KMS-11 (cell line): Measurements from ENCODE around the gene SEC14L6.
"Not testable (repeated sequence)": the region's sequence is repeated elsewhere in the genome, so short reads cannot be mapped to it uniquely, and the experiment has no call there.

Source experiments
- H2AFZ ChIP-seq: fragments of 200-600 bp; sonication (generic); 2 replicates; pipeline ENCODE4 v1.6.1; 2016; ENCODE audit warnings: antibody characterized with exemption, mixed run types, low read depth
- H3K27ac ChIP-seq: fragments of 200-600 bp; sonication (generic); 2 replicates; pipeline ENCODE4 v1.6.1; 2016; ENCODE audit warnings: mild to moderate bottlenecking, mixed run types
- H3K27me3 ChIP-seq: fragments of 200-600 bp; sonication (generic); 2 replicates; pipeline ENCODE4 v1.6.1; 2017; ENCODE audit warnings: mild to moderate bottlenecking, low read depth, mixed run types, moderate library complexity; ENCODE audit not compliant: insufficient read depth
- H3K36me3 ChIP-seq: fragments of 200-600 bp; sonication (generic); 2 replicates; pipeline ENCODE4 v1.6.1; 2017; ENCODE audit warnings: mild to moderate bottlenecking, mixed run types; ENCODE audit not compliant: insufficient read depth
- H3K4me1 ChIP-seq: fragments of 200-600 bp; sonication (generic); 2 replicates; pipeline ENCODE4 v1.6.1; 2016; ENCODE audit warnings: mild to moderate bottlenecking, low read depth, mixed run types; ENCODE audit not compliant: poor library complexity, severe bottlenecking
- H3K4me2 ChIP-seq: fragments of 200-600 bp; sonication (generic); 2 replicates; pipeline ENCODE4 v1.7.0; 2016; ENCODE audit warnings: mild to moderate bottlenecking, mixed run types
- H3K4me3 ChIP-seq: fragments of 200-600 bp; sonication (generic); IDR thresholded peaks from 2 replicates; pipeline ENCODE4 v1.6.1; 2017; ENCODE audit warnings: low read depth, low read length, mixed read lengths; ENCODE audit not compliant: insufficient read depth
- H3K79me2 ChIP-seq: fragments of 200-600 bp; sonication (generic); 2 replicates; pipeline ENCODE4 v1.6.1; 2016; ENCODE audit warnings: low read depth, mixed run types; ENCODE audit not compliant: insufficient read depth
- H3K9ac ChIP-seq: fragments of 200-600 bp; sonication (generic); 2 replicates; pipeline ENCODE4 v1.6.1; 2016; ENCODE audit warnings: mild to moderate bottlenecking, mixed run types
- H4K20me1 ChIP-seq: fragments of 200-600 bp; sonication (generic); 2 replicates; pipeline ENCODE4 v1.6.1; 2016; ENCODE audit warnings: mild to moderate bottlenecking, mixed run types; ENCODE audit not compliant: insufficient read depth
- CTCF ChIP-seq: fragments of 200-600 bp; sonication (generic); conservative IDR thresholded peaks from 2 replicates; pipeline ENCODE4 v1.6.1; 2017; ENCODE audit warnings: low read depth, mild to moderate bottlenecking, antibody characterized with exemption, low read length, moderate library complexity, mixed read lengths

The SEC14L6 gene

DNA sequence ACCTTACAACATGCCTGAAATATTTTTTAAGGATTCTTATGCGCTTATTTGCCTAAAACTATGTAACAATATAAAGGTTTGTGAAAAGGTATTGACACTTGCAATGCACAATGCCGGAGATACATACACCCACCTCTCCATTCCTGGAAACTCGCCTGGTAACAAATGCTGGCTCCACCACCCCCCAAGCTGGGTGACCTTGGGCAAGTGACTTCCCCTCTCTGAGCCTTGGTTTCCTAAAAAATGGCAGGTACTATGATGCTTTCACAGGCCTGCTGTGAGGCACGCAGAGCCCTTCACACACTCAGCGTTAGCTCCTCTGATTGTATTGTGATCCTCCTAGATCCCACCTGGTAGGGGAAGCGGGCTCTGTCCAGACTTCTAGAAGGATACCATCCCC is 25.7 kb upstream of the SEC14L6 start:
- Histone ChIP-seq H3K36me3 (no peaks in the 10 kb centered on the region), H3K27ac (no peak overlapping the region), H2AFZ (no peak overlapping the region), H3K4me2 (no peak overlapping the region), H3K27me3 (peaks cover 5% of the 10 kb centered on the region; the same call in 1 of the 2 replicates), H4K20me1 (no peaks in the 10 kb centered on the region), H3K9ac (no peak overlapping the region), H3K4me3 (no peak overlapping the region), H3K79me2 (no peaks in the 10 kb centered on the region), H3K4me1 (no peaks in the 10 kb centered on the region)
- TF ChIP-seq CTCF, result no peak

DNA sequence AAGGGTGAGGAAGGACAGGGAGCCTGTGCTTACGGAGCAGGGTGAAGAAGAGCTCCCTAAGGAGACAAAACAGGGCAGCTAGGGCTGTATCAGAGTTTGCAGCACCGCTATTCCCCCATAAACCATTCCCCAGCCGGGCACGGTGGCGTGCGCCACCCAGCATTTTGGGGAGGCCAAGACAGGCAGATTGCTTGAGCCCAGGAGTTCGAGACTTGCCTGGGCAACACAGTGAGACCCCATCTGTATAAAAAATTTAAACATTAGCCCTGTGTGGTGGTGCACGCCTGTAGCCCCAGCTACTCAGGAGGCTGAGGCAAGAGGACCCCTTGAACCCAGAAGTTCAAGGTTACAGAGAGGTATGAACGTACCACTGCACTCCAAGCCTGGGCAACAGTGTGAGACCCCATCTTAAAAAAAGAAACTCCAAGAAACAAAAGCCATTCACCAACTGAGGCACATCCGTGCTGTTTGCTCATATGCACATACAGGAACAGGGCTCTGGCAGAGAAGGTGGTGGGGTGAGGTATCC is 23.2 kb upstream of the SEC14L6 start:
- Histone ChIP-seq H3K27ac (no peak overlapping the region), H3K4me3 (no peak overlapping the region), H3K36me3 (no peaks in the 10 kb centered on the region), H2AFZ (no peak overlapping the region), H3K79me2 (no peaks in the 10 kb centered on the region), H3K4me2 (no peak overlapping the region), H4K20me1 (no peaks in the 10 kb centered on the region), H3K27me3 (peaks cover 10% of the 10 kb centered on the region; the same call in 1 of the 2 replicates), H3K9ac (no peak overlapping the region), H3K4me1 (no peaks in the 10 kb centered on the region)
- TF ChIP-seq CTCF, result no peak

GRCh38 chr22:30568137-30568805 is 21.7 kb upstream of the SEC14L6 start:
- Histone ChIP-seq H3K4me1 (no peaks in the 10 kb centered on the region), H3K9ac (no peak overlapping the region), H4K20me1 (no peaks in the 10 kb centered on the region), H3K4me2 (no peak overlapping the region), H3K79me2 (no peaks in the 10 kb centered on the region), H3K36me3 (no peaks in the 10 kb centered on the region), H3K27me3 (peaks cover 10% of the 10 kb centered on the region; the same call in 1 of the 2 replicates), H3K27ac (no peak overlapping the region), H2AFZ (no peak overlapping the region), H3K4me3 (no peak overlapping the region)
- no peak for TF ChIP-seq CTCF

DNA sequence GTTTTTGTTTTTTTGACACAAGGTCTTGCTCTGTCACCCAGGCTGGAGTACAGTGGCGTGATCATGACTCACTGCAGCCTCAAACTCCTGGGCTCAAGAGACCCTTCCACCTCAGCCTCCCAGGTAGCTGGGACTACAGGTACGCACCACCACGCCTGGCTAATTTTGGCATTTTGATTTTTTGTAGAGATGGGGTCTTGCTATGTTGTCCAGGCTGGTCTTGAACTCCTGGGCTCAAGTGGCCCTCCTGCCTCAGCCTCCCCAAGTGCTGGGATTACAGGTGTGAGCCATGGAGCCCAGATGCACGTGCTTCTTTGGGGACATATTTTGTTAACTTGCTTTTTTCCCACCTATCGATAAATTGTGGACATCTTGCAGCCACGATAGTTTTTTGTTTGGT is 20.7 kb upstream of the SEC14L6 start:
- H3K4me2 ChIP-seq, H3K27ac ChIP-seq, H3K4me1 ChIP-seq, H2AFZ ChIP-seq, H4K20me1 ChIP-seq, H3K79me2 ChIP-seq, H3K27me3 ChIP-seq, H3K36me3 ChIP-seq, H3K4me3 ChIP-seq, H3K9ac ChIP-seq: not testable (repeated sequence)

- no peak overlapping the region for H3K9ac ChIP-seq
- no peak overlapping the region for H3K4me3 ChIP-seq
- H4K20me1 ChIP-seq, result no peaks in the 10 kb centered on the region
- H3K27me3 ChIP-seq, result peaks cover 10% of the 10 kb centered on the region; the same call in 1 of the 2 replicates
- TF ChIP-seq CTCF, result no peak
- no peak overlapping the region for H3K27ac ChIP-seq
- no peaks in the 10 kb centered on the region for H3K79me2 ChIP-seq
- H3K4me2 ChIP-seq, result no peak overlapping the region
- no peaks in the 10 kb centered on the region for H3K4me1 ChIP-seq
- H2AFZ ChIP-seq, result no peak overlapping the region
- no peaks in the 10 kb centered on the region for H3K36me3 ChIP-seq
These were observed 19.6 kb upstream of the SEC14L6 start for GRCh38 chr22:30566125-30566524.
